ENCODE measurements around the gene CHST11.

Gene CHST11

DNA sequence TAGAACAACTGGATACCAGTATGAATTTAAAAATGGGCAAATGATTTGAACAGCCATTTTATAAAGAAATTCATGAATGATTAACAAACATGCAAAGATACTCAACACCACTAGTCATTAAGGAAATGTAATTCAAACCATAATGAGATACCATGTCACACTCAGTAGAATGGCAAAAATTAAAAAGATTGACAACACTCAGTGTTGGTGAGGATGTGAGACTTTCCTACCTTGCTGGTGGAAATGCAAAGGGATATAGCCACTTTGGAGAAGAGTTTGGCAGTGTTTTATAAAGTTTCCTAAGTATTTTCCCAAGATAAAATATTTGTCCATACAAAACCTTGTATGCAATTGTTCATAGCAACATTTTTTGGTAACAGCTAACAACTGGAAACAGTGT is 6.0 kb upstream of the CHST11 start:
- H3K4me3 ChIP-seq (replicated peaks; ENCODE audit: low read depth, low read length): no peak overlapping the region
- TF ChIP-seq, protein P1, sequence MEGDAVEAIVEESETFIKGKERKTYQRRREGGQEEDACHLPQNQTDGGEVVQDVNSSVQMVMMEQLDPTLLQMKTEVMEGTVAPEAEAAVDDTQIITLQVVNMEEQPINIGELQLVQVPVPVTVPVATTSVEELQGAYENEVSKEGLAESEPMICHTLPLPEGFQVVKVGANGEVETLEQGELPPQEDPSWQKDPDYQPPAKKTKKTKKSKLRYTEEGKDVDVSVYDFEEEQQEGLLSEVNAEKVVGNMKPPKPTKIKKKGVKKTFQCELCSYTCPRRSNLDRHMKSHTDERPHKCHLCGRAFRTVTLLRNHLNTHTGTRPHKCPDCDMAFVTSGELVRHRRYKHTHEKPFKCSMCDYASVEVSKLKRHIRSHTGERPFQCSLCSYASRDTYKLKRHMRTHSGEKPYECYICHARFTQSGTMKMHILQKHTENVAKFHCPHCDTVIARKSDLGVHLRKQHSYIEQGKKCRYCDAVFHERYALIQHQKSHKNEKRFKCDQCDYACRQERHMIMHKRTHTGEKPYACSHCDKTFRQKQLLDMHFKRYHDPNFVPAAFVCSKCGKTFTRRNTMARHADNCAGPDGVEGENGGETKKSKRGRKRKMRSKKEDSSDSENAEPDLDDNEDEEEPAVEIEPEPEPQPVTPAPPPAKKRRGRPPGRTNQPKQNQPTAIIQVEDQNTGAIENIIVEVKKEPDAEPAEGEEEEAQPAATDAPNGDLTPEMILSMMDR (IDR thresholded peaks at IDR 0.05; ENCODE audit: low read length, missing control alignments): no peak
- DNase-seq (ENCODE audit: low read depth): no peak

DNA sequence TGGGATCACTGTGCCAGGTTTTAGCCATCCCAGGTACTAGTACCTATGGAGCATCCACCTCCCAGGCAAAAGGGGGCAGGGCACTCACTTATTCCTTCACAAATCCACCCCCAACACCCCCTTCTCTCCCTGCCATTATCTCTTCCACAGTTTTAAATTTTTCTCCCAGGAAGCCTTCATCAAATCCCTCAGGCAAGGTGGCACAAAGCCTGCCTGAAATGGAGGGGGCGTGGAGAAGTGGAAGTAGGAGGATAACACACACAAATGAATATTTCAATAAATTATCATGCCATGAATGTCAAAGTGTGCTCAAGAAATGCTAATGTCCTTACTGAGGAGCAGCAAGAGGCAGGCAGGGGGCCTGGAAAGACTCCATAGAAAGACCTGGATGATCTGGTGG is 4.7 kb upstream of the CHST11 start:
- TF ChIP-seq, protein P1 (IDR thresholded peaks at IDR 0.05; ENCODE audit: low read length, missing control alignments): no peak
- DNase-seq (ENCODE audit: low read depth): no peak
- no peak overlapping the region for H3K4me3 ChIP-seq (replicated peaks; ENCODE audit: low read depth, low read length)

DNA sequence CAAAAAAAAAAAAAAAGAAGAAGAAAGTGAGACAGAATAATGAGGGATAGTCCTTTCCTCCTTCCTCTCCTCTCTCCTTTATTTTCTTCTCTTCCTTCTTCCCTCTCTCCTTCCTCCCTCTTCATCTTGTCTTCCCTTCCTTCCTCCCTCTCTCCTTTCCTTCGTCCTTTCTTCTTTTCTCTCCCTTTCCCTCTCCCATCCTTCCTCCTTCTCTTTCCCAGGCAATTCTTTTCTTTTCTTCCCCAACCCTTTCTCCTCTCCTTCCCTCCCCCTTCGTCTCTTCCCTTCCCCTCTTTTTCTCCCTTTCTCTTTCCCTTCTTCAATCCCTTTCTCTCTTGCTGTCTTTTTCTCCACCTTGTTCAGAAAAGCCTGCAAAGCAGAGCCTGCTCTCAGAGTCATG is 3.6 kb upstream of the CHST11 start:
- no peak for DNase-seq (ENCODE audit: low read depth)
- H3K4me3 ChIP-seq (replicated peaks; ENCODE audit: low read depth, low read length): no peak overlapping the region
- TF ChIP-seq, protein P1 (IDR thresholded peaks at IDR 0.05; ENCODE audit: low read length, missing control alignments): no peak

DNA sequence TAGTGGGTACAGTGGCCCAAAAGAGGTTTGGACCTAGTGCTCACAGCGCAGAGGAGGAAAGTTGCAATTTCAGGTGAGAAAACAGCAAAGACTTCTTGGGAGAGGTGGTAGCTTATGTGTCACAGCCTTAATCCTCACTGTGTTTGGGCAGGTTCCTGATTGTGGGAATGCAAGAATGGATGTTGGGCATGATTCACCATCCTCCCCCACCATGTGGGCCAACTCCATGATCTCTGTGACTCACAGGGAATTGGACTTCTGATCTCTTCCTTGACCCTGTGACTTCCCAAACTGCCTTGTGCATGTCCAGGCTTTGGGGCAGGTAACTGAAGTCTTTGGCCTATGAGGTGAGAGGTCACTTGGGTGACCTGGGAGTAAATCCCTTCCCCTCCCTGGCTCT is 1.8 kb upstream of the CHST11 start:
- H3K4me3 ChIP-seq (replicated peaks; ENCODE audit: low read depth, low read length): no peak overlapping the region
- peak; percentile 43 for DNase-seq (ENCODE audit: low read depth)
- TF ChIP-seq, protein P1 (IDR thresholded peaks at IDR 0.05; ENCODE audit: low read length, missing control alignments): no peak

DNA sequence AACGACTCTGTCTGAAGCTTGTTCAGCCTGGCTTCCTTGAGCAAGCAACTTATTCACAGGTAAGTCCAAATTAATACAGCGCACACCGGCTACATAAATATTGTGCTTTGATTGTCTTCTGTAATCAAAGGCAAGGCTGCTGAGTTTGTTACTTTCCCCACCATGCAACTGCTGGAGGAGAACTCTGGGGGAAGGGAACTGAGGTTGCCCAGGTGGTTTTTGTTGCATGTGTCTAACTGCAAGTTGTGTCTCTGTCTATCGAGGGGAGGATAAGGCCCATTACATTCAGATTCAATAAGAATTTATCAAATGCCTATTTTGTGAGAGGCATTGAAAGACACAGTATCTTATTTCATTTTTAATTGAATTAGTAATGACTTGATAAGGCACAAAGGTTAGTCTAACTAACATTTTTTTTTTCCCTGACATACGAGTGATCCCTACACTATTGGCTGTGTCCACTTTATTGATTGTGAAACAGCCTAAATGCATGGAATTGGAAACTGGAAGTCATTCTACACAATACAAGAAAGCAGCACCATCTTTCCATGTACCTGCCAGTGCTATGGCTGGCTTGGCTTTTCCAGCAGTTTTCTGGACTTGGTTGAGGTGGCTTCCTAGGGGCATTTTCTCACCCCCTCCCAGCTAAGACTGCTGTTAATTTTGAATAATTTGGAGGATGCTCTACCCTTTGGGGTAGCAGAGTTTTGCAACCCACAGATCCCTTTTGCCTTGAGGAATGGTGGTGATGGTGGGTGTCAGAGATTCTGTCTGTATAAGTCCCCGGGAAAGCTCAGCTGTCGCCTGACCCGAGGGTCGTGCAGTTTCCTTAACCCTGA is 951 bp upstream of the CHST11 start:
- TF ChIP-seq, protein P1 (IDR thresholded peaks at IDR 0.05; ENCODE audit: low read length, missing control alignments): no peak
- H3K4me3 ChIP-seq (replicated peaks; ENCODE audit: low read depth, low read length): peak overlapping the region; percentile 69
- DNase-seq (ENCODE audit: low read depth): no peak

DNA sequence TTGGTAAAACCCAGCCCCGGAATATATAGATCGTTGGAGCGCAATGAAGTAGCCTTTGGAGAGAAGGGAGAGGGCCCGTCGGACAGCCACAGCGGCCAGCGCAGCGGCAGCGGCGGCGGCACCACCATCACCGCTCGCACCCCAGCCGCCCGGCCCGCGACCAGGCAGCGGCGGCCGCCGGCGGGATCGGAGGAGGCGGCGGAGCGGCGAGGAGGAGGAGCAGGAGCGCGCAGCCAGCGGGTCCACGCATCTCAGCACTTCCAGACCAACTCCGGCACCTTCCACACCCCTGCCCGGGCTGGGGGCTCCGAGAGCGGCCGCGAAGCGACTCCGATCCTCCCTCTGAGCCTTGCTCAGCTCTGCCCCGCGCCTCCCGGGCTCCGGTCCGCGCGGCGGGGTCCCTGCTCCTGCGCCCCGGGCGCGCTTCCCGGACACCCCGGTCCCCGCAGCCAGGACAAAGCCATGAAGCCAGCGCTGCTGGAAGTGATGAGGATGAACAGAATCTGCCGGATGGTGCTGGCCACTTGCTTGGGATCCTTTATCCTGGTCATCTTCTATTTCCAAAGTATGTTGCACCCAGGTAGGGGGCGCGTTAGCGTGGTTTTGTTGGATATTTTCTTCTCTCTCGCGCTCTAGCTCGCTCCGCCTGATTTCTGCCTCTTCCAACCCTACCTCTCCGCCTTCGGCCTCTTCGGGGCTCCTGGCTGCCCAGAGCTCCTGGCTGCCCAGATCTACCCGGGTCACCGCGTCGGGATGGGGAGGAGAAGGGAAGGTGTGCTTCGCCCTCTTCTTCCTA is 400 bp downstream of the CHST11 start:
- peak; percentile 80 for DNase-seq (ENCODE audit: low read depth)
- TF ChIP-seq, protein P1 (IDR thresholded peaks at IDR 0.05; ENCODE audit: low read length, missing control alignments): peak; percentile 50
- peak overlapping the region; percentile 69 for H3K4me3 ChIP-seq (replicated peaks; ENCODE audit: low read depth, low read length)

Data from fibroblast of pulmonary artery (primary cell).